T-helper 17 cell (primary cell): ENCODE measurements around the gene BUD23. TPM values are rescaled to one million over a fixed set of nuclear protein-coding genes. Genes with fewer than 3 reads are reported as not detected.
A peak's percentile ranks its signal among the peaks of the same experiment; 100 is the strongest.

Source experiments
- ATAC-seq: fragments of 150-1000 bp; cut with Tn5 transposase; 2 replicates; pipeline ENCODE4 v1.10.0; 2021; ENCODE audit warnings: mild to moderate bottlenecking, moderate library complexity
- DNase-seq, 3 donors: peaks; one replicate each; pipeline versions ENCODE4 v3.0.0 to v3.0.0-alpha.2; 2020 to 2021
- H3K9me3 ChIP-seq: one replicate; pipeline ENCODE4 v1.7.0; 2013; ENCODE audit warnings: low read length, mild to moderate bottlenecking; ENCODE audit not compliant: control insufficient read depth, poor library complexity, severe bottlenecking
- H3K27ac Mint-ChIP-seq: one replicate; pipeline ENCODE4 v1.8.0; 2022; ENCODE audit warnings: mild to moderate bottlenecking, moderate library complexity, mixed read lengths
- H3K27me3 Mint-ChIP-seq: one replicate; pipeline ENCODE4 v1.8.0; 2022; ENCODE audit warnings: mixed read lengths
- H3K36me3 Mint-ChIP-seq: one replicate; pipeline ENCODE4 v1.8.0; 2022; ENCODE audit warnings: low read depth, mixed read lengths
- H3K4me1 Mint-ChIP-seq: one replicate; pipeline ENCODE4 v1.8.0; 2022; ENCODE audit warnings: mild to moderate bottlenecking, mixed read lengths
- H3K4me3 Mint-ChIP-seq: one replicate; pipeline ENCODE4 v1.8.0; 2022; ENCODE audit warnings: mild to moderate bottlenecking, moderate library complexity, mixed read lengths
- total RNA-seq, 4 donors: library from RNA in 2 of 4; stranded (reverse) in 2 of 4; gene quantifications; one replicate each; pipeline ENCODE4 v1.2.3 and lab custom pipeline; 2022 to 2026

BUD23 gene
- total RNA-seq, 2 donors from 2014 or later = 96.0 to 98.0 TPM

DNA sequence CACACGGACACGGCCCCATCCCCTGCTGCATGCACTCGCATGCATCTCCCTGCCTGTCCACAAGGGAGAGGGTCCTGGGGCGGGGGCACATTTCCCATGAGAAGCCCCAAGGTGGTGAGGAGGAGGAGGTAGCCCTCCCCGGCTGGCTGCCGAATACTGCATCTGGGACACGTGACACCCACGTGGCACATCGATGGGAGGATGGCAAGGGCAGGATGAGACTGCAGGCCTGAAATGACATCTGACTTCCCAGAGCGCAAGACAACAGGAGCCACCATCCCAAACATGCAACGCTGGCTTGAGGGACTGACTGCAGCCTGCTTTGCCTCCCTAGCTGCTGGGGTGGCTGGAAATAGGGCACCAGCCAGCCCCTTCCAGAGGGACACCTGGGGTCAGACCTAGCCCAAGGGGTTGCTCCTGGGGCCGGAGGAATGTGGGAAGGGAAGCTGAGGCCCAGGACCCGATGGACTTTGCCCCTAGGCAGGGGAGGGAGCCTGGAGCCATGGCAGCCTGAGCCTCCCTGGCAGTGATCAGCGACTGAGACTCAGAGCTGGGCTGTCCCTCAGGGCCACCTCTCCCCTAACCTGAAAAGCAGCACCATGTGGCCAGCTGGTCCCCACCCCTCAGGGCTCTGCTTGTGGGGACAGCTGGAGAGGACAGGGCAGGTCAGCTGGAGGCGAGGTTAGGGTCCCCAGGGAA lies 16.1 kb downstream of the BUD23 start:
- DNase-seq (no peak), ATAC-seq (no peak)
- Mint-ChIP-seq H3K36me3 (peaks cover 10% of the 10 kb centered on the region), H3K27ac (peak overlapping the region; percentile 16), H3K27me3 (no peaks in the 10 kb centered on the region), H3K4me1 (peaks cover 14% of the 10 kb centered on the region), H3K4me3 (peak overlapping the region; percentile 5)
- H3K9me3 ChIP-seq = no peaks in the 10 kb centered on the region

DNA sequence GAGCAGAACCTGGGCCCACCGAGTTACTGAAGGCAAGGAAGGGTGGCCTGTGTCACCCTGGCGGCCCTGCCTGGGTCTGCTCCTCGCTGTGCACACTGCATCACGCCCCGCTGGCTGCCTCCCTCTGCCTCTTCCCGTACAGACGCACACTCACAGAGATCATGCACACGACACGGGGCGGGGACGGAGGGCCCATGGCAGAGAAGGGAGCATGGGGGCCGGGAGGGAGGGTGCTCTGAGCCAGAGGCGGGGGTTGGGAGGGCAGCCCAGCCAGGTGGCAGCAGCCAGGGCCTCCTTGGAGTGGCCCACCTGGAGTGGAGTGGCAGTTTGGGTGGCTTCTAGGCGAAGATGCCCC lies 16.6 kb downstream of the BUD23 start:
- no peak for ATAC-seq
- no peak overlapping the region for H3K27ac Mint-ChIP-seq
- peaks cover 14% of the 10 kb centered on the region for H3K4me1 Mint-ChIP-seq
- no peak for DNase-seq
- H3K9me3 ChIP-seq = no peaks in the 10 kb centered on the region
- peaks cover 8% of the 10 kb centered on the region for H3K36me3 Mint-ChIP-seq
- H3K4me3 Mint-ChIP-seq = no peak overlapping the region
- H3K27me3 Mint-ChIP-seq = no peaks in the 10 kb centered on the region

DNA sequence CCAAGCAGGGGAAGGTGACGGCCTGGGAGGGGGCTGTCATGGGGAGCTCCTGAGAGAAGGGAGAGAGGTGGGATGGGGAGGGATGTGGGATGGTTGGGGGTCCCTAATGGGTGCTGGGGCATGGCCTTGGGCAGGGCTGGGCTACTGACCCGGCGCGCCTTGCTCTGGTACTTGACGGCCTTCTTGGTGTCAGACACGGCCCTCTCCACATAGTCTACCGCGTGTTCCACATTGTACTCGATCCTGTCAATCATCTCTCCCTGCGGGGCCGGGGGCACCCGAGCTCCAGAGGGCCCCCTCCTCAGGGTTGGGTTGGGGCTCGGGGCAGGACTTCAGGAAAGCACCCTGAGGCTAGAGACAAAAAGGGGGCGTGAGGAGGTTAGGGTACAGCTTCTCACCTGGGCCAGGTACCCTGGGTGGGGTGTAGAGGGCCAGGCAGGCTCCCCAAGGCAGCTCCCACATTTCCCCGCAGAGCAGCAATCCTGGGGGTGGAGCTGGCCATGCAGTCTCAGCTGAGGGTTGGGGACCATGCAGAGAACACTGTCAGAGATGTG lies 17.3 kb downstream of the BUD23 start:
- Mint-ChIP-seq H3K4me1 (peaks cover 11% of the 10 kb centered on the region), H3K36me3 (peaks cover 4% of the 10 kb centered on the region), H3K27ac (peak overlapping the region; percentile 71), H3K4me3 (no peak overlapping the region), H3K27me3 (no peaks in the 10 kb centered on the region)
- ATAC-seq (no peak), DNase-seq (no peak)
- H3K9me3 ChIP-seq = no peaks in the 10 kb centered on the region

DNA sequence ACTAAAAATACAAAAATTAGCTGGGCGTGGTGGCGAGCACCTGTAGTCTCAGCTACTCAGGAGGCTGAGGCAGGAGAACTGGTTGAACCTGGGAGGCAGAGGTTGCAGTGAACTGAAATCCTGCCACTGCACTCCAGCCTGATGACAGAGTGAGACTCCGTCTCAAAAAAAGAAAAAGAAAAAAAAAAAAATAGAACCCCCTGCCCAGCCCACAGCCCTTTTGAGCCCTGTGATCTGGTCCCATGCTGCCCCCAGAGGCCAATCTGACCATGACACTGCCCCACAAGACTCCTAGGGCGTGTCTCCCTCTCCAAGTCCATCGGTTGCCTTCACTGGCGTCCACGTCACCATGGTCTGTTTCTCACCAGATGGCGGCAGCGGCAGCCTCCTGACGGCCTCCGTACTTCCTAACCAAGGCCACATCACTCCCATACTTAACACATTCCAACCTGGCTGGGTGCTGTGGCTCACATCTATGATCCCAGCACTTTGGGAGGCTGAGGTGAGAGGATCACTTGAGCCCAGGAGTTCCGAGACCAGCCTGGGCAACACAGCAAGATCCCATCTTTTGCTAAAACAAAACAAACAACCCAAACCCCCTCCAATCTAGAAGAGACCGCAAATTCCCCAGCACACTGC lies 18.1 kb downstream of the BUD23 start:
- Mint-ChIP-seq H3K36me3 (peaks cover 3% of the 10 kb centered on the region), H3K4me3 (peak overlapping the region; percentile 62), H3K4me1 (peaks cover 14% of the 10 kb centered on the region), H3K27me3 (no peaks in the 10 kb centered on the region), H3K27ac (peak overlapping the region; percentile 71)
- DNase-seq = no peak
- ATAC-seq = peak; percentile 47
- H3K9me3 ChIP-seq = no peaks in the 10 kb centered on the region

DNA sequence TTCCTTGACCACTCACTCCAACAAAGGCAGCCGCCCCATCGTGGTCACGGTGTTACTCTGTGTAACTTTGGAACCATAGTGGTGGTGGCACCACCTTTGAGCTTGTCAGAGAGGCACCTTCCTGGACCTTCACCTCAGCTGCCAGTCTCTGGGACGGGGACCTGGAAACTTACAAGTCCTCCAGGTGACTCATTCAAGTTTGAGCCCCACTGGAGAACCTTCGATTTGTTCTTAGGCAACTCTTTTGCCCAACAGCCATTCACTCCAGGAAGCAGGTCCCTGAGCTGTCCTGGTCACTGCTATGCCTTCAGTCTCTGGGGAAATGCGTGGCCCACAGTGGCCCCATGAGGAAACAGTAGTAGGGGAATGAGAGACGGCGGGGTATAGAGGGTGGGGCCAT lies 18.8 kb downstream of the BUD23 start:
- no peaks in the 10 kb centered on the region for H3K9me3 ChIP-seq
- Mint-ChIP-seq H3K4me3 (peak overlapping the region; percentile 62), H3K36me3 (no peaks in the 10 kb centered on the region), H3K27me3 (no peaks in the 10 kb centered on the region), H3K27ac (peak overlapping the region; percentile 71), H3K4me1 (peaks cover 17% of the 10 kb centered on the region)
- DNase-seq = no peak
- no peak for ATAC-seq

DNA sequence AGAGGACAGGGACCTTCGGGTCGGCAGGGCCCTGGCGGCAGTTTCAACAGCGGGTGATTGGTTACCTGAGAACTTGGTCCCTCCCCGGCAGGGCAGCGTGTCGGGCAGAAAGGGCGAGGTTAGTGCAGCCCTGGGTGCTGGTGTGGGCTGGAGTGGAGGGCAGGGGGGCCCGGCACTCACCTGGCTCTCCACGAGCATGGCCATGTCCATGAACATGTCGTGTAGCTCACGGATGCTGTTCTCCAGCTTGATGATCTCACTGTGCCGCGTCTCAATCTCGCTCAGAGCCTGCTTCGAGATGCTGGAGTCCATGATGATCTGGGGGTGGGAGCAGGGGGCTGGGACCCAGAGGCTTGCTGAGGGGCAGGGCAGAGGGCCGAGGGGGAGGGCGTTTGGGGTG lies 19.3 kb downstream of the BUD23 start:
- Mint-ChIP-seq H3K36me3 (no peaks in the 10 kb centered on the region), H3K4me1 (peaks cover 17% of the 10 kb centered on the region), H3K4me3 (peak overlapping the region; percentile 52), H3K27ac (peak overlapping the region; percentile 71), H3K27me3 (no peaks in the 10 kb centered on the region)
- DNase-seq = no peak
- no peaks in the 10 kb centered on the region for H3K9me3 ChIP-seq
- no peak for ATAC-seq

DNA sequence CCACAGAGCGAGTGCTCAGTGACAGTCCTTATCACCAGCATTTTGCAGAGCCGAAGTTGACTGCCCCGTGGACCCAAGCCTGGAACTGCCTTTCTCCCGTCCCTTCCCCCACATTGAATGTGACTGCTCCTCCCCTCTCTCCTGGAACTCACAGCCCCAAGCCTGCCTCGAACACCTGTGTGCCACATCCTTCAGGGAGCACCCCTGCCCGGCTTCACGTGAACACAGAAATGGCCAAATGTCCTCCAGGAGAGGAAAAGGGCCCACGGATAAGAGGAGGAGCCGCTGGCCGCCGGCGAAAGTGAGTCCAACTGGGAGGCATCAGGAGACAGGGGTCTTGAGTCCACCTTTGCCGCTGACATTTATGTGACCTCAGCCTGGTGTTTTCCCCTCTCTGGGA lies 19.8 kb downstream of the BUD23 start:
- H3K9me3 ChIP-seq = no peaks in the 10 kb centered on the region
- Mint-ChIP-seq H3K4me1 (peaks cover 17% of the 10 kb centered on the region), H3K27me3 (no peaks in the 10 kb centered on the region), H3K4me3 (peak overlapping the region; percentile 31), H3K27ac (no peak overlapping the region), H3K36me3 (no peaks in the 10 kb centered on the region)
- no peak for DNase-seq
- no peak for ATAC-seq

DNA sequence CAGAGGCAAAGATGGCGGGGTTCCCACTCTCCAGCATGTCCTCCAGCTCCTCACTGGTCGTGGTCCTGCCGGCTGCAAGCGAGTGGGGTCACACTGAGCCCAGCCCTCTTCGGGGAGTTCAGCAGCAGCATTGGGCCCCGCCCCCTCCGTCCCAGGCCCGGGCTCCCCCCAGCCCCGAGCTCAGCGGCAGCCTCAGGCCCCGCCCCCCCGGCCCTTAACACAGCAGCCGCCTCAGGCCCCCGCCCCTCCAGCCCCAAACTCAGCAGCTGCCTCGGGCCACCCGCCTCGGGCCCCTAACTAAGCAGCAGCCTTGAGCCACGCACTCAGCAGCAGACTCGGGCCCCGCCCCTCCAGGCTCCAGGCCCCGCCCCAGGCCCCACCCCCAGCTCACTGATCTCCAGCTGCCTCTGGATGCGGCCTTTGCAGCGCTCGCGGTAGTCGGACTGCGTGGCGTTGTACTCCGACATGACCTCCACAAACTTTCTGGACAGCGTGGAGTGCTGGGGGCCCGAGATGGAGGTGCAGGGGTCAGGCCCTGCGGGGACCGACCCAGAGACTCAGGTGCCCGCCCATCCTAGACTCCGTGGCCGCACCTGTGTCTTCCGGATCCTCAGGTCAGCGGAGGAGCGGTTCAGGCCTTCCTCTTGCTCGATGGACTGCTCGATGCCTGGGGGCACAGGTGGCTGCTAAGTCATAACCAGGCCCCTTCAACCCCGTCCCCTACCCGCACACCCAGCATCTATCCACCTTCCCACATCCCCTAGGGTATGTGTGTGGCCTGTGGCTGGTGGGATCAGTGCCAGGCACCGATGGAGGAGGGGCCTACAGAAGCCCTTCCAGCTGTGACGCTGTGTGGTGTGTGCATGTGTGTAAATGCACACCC lies 20.6 kb downstream of the BUD23 start:
- peak; percentile 58 for ATAC-seq
- no peaks in the 10 kb centered on the region for H3K9me3 ChIP-seq
- DNase-seq = peak in 1 of 3 donors; percentile 33
- Mint-ChIP-seq H3K36me3 (no peaks in the 10 kb centered on the region), H3K27ac (no peak overlapping the region), H3K4me3 (peak overlapping the region; percentile 50), H3K27me3 (no peaks in the 10 kb centered on the region), H3K4me1 (peaks cover 17% of the 10 kb centered on the region)

DNA sequence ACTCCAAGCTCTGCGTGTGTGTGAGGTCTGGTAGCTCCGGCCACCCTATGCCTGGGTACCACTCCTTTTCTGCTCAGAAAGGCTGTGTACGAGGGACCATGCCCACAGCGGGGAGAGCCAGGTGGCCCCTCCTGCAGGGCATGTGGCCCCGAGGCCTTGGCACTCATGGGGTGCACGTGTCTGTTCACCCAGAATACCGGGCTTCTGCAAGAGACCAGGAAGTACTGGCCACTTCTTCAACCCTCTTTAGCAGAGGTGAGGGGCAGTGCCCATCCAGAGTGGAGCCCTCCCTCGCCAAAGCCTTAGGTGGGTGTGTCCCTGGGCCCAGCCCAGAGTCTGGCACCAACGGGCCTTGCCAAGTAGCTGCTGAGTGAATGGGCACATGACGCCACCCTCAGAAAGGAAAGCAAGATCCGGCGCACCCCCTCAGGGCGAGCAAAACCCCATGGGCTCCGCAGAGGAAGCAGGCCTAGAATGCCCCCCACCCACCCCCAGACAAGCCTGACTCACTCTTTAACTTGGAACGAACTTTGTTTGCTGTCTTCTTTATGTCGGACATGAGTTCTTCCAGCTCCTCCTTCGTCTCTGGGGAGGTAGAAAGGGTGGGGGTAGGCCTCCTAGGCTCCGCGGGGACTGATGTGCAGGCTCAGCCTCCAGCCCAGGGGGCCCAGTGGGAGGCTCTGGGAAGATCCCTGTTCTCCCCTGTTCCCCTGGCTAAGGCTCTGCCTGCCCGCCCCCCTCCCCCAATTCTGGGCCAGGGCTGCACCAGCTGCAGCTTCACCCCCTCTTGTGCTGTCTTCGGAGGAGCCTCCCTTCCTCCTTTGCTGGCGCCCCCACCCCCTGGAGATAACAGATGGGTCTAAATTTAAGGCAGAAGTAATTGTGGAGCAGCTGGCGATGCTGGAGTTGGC lies 21.5 kb downstream of the BUD23 start:
- Mint-ChIP-seq H3K4me3 (no peak overlapping the region), H3K36me3 (no peaks in the 10 kb centered on the region), H3K27ac (no peak overlapping the region), H3K4me1 (peaks cover 17% of the 10 kb centered on the region), H3K27me3 (no peaks in the 10 kb centered on the region)
- DNase-seq = no peak
- no peaks in the 10 kb centered on the region for H3K9me3 ChIP-seq
- no peak for ATAC-seq

DNA sequence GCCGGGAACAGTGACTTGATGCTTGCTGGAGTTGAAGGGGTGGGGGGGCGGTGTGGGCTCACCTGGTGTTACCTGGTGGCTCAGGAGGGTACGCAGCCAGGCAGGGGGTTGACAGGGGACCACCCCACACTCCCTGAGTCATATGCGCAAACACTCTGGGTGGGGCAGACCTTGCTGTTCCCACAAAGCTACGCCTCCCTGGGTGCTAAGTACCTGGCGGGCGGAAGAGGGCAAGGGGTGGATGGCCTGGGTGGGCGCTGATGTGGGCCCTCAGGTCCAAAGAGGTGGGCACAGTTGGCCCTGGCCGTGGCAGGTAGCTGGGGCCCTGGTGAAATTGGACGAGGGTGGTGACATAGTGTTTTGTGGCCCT lies 22.1 kb downstream of the BUD23 start:
- Mint-ChIP-seq H3K27me3 (no peaks in the 10 kb centered on the region), H3K27ac (peak overlapping the region; percentile 66), H3K4me3 (no peak overlapping the region), H3K36me3 (no peaks in the 10 kb centered on the region), H3K4me1 (peaks cover 17% of the 10 kb centered on the region)
- no peaks in the 10 kb centered on the region for H3K9me3 ChIP-seq
- ATAC-seq (no peak), DNase-seq (no peak)

DNA sequence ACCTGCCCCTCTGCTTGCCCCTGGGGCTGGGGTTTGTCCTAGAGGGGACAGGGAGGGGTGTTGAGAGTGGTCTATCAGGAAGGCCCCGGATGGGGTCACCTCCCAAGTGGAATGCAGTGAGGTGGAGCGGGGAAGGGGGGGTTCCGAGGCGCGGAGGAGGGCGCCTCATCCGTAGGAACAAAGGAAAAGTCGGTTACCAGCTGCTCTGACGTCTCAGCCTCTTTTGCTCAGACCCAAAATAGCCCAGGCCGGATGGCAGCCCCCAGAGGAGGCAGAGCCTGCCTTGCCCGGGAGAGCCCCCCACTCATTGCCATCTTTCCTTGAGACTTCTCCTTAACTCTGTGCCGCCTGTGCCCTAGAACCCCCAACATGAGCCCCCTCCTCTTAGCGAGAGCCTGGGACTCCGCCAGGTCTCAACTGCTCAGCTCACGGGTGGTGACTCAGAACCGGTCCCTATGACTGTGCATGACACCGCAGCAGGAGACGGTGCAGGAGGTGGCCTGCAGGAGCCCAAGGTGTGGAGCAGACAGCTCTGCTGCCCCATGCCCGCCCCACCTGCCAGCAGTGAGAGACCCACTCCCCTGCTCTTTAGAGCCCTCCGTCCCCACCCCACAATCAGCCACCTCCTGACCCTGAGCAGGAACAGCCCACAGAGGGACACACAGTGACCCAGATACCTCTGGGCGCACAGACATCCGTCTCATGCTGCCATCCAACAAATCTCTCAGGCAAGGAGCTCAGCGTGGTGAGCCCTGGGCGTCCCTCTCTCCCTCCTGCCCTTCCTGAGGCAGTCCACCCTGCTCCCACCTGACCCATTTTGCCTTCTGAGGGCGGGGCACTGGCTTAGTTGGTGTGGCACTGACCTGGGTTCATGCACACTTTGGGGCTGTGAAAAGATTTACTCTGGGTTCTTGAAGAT lies 23.0 kb downstream of the BUD23 start:
- no peaks in the 10 kb centered on the region for H3K27me3 Mint-ChIP-seq
- H3K4me1 Mint-ChIP-seq = peaks cover 20% of the 10 kb centered on the region
- DNase-seq (no peak), ATAC-seq (no peak)
- peak overlapping the region; percentile 25 for H3K4me3 Mint-ChIP-seq
- no peaks in the 10 kb centered on the region for H3K36me3 Mint-ChIP-seq
- no peaks in the 10 kb centered on the region for H3K9me3 ChIP-seq
- H3K27ac Mint-ChIP-seq = peak overlapping the region; percentile 66
